WTC11 (cell line): ENCODE data around the gene CLDN6. TPM values are rescaled to one million over a fixed set of nuclear protein-coding genes. Genes with fewer than 3 reads are reported as not detected.
A peak's percentile ranks its signal among the peaks of the same experiment; 100 is the strongest.

Source experiments
- CBFB ChIP-seq: sonication (generic); formaldehyde crosslinking; IDR thresholded peaks from 2 replicates; pipeline ENCODE4 v1.8.1; 2022; ENCODE audit warnings: mild to moderate bottlenecking, low read depth, missing genetic modification reagents
- CREB1 ChIP-seq: sonication (generic); formaldehyde crosslinking; IDR thresholded peaks from 2 replicates; pipeline ENCODE4 v1.8.0; 2023; ENCODE audit warnings: mild to moderate bottlenecking, missing genetic modification reagents
- E2F4 ChIP-seq: sonication (generic); formaldehyde crosslinking; IDR thresholded peaks from 2 replicates; pipeline ENCODE4 v1.8.1; 2022; ENCODE audit warnings: low read depth, mild to moderate bottlenecking, moderate library complexity, missing genetic modification reagents, borderline replicate concordance
- EMX1 ChIP-seq: fragments of 250-450 bp; sonication (Bioruptor Pico); IDR thresholded peaks from 2 replicates; pipeline ENCODE4 v1.8.0; 2021; ENCODE audit warnings: mild to moderate bottlenecking
- ESRRA ChIP-seq: sonication (generic); formaldehyde crosslinking; IDR thresholded peaks from 2 replicates; pipeline ENCODE4 v1.8.1; 2022; ENCODE audit warnings: mild to moderate bottlenecking, missing genetic modification reagents, borderline replicate concordance
- ETV6 ChIP-seq: sonication (generic); formaldehyde crosslinking; IDR thresholded peaks from 2 replicates; pipeline ENCODE4 v1.8.1; 2022; ENCODE audit warnings: mild to moderate bottlenecking, missing genetic modification reagents
- FOXK1 ChIP-seq: sonication (generic); formaldehyde crosslinking; IDR thresholded peaks from 2 replicates; pipeline ENCODE4 v1.8.0; 2022; ENCODE audit warnings: mild to moderate bottlenecking, moderate library complexity, missing genetic modification reagents
- FOXP1 ChIP-seq: sonication (generic); formaldehyde crosslinking; IDR thresholded peaks from 2 replicates; pipeline ENCODE4 v1.8.0; 2022; ENCODE audit warnings: missing genetic modification reagents, mild to moderate bottlenecking, moderate library complexity, borderline replicate concordance
- JUN ChIP-seq: sonication (generic); formaldehyde crosslinking; IDR thresholded peaks from 2 replicates; pipeline ENCODE4 v1.8.0; 2023; ENCODE audit warnings: mild to moderate bottlenecking, missing genetic modification reagents
- MAX ChIP-seq: sonication (generic); formaldehyde crosslinking; IDR thresholded peaks from 2 replicates; pipeline ENCODE4 v1.8.0; 2022; ENCODE audit warnings: mild to moderate bottlenecking, missing genetic modification reagents
- NR2C2 ChIP-seq: sonication (generic); formaldehyde crosslinking; IDR thresholded peaks from 2 replicates; pipeline ENCODE4 v1.8.0; 2022; ENCODE audit warnings: mild to moderate bottlenecking, missing genetic modification reagents
- OVOL2 ChIP-seq: fragments of 250-450 bp; sonication (Bioruptor Pico); IDR thresholded peaks from 2 replicates; pipeline ENCODE4 v1.9.0; 2021; ENCODE audit warnings: mild to moderate bottlenecking, borderline replicate concordance
- SOX15 ChIP-seq: fragments of 250-450 bp; sonication (Bioruptor Pico); IDR thresholded peaks from 2 replicates; pipeline ENCODE4 v1.9.0; 2021; ENCODE audit warnings: mild to moderate bottlenecking
- TEAD1 ChIP-seq: sonication (generic); formaldehyde crosslinking; IDR thresholded peaks from 2 replicates; pipeline ENCODE4 v1.8.0; 2022; ENCODE audit warnings: mild to moderate bottlenecking, missing genetic modification reagents
- TP53 ChIP-seq: sonication (generic); formaldehyde crosslinking; IDR thresholded peaks from 2 replicates; pipeline ENCODE4 v1.8.1; 2023; ENCODE audit warnings: mild to moderate bottlenecking, missing genetic modification reagents
- ZBTB21 ChIP-seq: sonication (generic); formaldehyde crosslinking; IDR thresholded peaks from 2 replicates; pipeline ENCODE4 v1.8.1; 2023; ENCODE audit warnings: mild to moderate bottlenecking, missing genetic modification reagents, borderline replicate concordance
- ZNF138 ChIP-seq: sonication (generic); formaldehyde crosslinking; conservative IDR thresholded peaks from 2 replicates; pipeline ENCODE4 v1.8.1; 2022; ENCODE audit warnings: mild to moderate bottlenecking, moderate library complexity, missing genetic modification reagents
- ZNF232 ChIP-seq: sonication (generic); formaldehyde crosslinking; IDR thresholded peaks from 2 replicates; pipeline ENCODE4 v1.8.0; 2022; ENCODE audit warnings: mild to moderate bottlenecking, missing genetic modification reagents
- ZNF263 ChIP-seq: sonication (generic); formaldehyde crosslinking; IDR thresholded peaks from 2 replicates; pipeline ENCODE4 v1.8.1; 2022; ENCODE audit warnings: low read depth, mild to moderate bottlenecking, moderate library complexity, missing genetic modification reagents
- ZNF317 ChIP-seq: sonication (generic); formaldehyde crosslinking; IDR thresholded peaks from 2 replicates; pipeline ENCODE4 v1.8.1; 2023; ENCODE audit warnings: low read depth, mild to moderate bottlenecking, moderate library complexity, missing genetic modification reagents, borderline replicate concordance
- total RNA-seq: library from RNA; stranded (reverse); gene quantifications from 3 replicates; pipeline ENCODE4 v1.2.3, GENCODE V29; 2021
- TF ChIP-seq, protein P1 (sequence below): sonication (generic); formaldehyde crosslinking; IDR thresholded peaks from 2 replicates; pipeline ENCODE4 v1.8.1; 2022; ENCODE audit warnings: low read depth, missing genetic modification reagents, borderline replicate concordance
- TF ChIP-seq, protein P2 (sequence below): sonication (generic); formaldehyde crosslinking; IDR thresholded peaks from 2 replicates; pipeline ENCODE4 v1.8.1; 2022; ENCODE audit warnings: mild to moderate bottlenecking, missing genetic modification reagents, moderate library complexity, borderline replicate concordance
- TF ChIP-seq, protein P3 (sequence below): fragments of 250-450 bp; sonication (Bioruptor Pico); IDR thresholded peaks from 2 replicates; pipeline ENCODE4 v1.9.0; 2021; ENCODE audit warnings: mild to moderate bottlenecking
- TF ChIP-seq, protein P4 (sequence below): fragments of 250-450 bp; sonication (Bioruptor Pico); IDR thresholded peaks from 2 replicates; pipeline ENCODE4 v2.1.2; 2022; ENCODE audit warnings: mild to moderate bottlenecking, moderate library complexity
- TF ChIP-seq, protein P5 (sequence below): sonication (generic); formaldehyde crosslinking; IDR thresholded peaks from 2 replicates; pipeline ENCODE4 v1.8.0; 2022; ENCODE audit warnings: mild to moderate bottlenecking, missing genetic modification reagents
- TF ChIP-seq, protein P6 (sequence below): sonication (generic); formaldehyde crosslinking; IDR thresholded peaks from 2 replicates; pipeline ENCODE4 v1.8.1; 2023; ENCODE audit warnings: mild to moderate bottlenecking, missing genetic modification reagents, moderate library complexity
- TF ChIP-seq, protein P7 (sequence below): sonication (generic); formaldehyde crosslinking; conservative IDR thresholded peaks from 2 replicates; pipeline ENCODE4 v1.8.1; 2023; ENCODE audit warnings: mild to moderate bottlenecking, low read depth, missing genetic modification reagents, moderate library complexity

CLDN6 gene
- total RNA-seq, 1 experiment from 2014 or later, result 746 TPM

DNA sequence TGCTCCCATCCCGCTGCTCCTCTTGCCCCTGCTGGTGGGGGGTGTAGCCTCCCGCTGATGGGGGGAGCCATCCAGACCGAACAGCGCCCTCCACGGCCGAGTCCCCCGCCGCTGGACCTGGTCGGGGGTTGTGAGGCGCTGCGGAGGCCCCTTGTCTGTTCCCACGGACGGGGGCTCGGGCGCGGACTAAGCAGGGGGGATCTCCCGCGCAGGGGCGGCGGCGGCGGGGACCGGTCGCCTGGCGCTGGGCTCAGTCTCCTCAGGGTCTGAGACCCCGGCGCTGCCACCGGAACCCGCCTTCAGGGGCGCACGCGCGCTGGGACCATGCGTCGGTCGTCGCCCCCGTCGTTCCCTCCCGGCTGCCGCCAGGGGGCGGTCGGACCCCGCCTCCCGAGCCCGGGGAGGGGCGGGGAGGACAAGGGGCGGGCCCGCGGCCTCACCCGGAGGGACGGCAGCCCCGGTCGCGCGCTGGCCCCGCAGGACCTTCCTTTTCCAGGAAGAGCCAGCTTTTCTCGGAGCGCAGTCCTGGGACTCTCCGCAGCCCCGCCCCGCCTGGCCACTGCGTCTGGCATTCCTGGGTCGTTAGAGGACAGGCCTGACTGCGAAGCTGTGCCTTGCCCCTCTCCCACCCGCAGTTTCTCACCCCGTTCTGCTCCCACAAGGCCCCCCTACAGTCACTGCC is 41.2 kb upstream of the CLDN6 start (continued):
- TF ChIP-seq, protein P1, sequence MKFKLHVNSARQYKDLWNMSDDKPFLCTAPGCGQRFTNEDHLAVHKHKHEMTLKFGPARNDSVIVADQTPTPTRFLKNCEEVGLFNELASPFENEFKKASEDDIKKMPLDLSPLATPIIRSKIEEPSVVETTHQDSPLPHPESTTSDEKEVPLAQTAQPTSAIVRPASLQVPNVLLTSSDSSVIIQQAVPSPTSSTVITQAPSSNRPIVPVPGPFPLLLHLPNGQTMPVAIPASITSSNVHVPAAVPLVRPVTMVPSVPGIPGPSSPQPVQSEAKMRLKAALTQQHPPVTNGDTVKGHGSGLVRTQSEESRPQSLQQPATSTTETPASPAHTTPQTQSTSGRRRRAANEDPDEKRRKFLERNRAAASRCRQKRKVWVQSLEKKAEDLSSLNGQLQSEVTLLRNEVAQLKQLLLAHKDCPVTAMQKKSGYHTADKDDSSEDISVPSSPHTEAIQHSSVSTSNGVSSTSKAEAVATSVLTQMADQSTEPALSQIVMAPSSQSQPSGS, result no peak
- no peak for TF ChIP-seq NR2C2 (CRISPR knock-in tag)
- peak; percentile 62; the same call in 1 of the 2 replicates for TF ChIP-seq TP53 (CRISPR knock-in tag)
- TF ChIP-seq, protein P2, sequence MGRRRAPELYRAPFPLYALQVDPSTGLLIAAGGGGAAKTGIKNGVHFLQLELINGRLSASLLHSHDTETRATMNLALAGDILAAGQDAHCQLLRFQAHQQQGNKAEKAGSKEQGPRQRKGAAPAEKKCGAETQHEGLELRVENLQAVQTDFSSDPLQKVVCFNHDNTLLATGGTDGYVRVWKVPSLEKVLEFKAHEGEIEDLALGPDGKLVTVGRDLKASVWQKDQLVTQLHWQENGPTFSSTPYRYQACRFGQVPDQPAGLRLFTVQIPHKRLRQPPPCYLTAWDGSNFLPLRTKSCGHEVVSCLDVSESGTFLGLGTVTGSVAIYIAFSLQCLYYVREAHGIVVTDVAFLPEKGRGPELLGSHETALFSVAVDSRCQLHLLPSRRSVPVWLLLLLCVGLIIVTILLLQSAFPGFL (CRISPR knock-in tag), result no peak
- TF ChIP-seq ETV6 (CRISPR knock-in tag), result peak; percentile 94; the same call in 1 of the 2 replicates
- TF ChIP-seq TEAD1 (CRISPR knock-in tag), result no peak; the same call in 1 of the 2 replicates
- no peak for TF ChIP-seq CREB1 (CRISPR knock-in tag)
- no peak for TF ChIP-seq OVOL2 (CRISPR knock-in tag)
- TF ChIP-seq, protein P3, sequence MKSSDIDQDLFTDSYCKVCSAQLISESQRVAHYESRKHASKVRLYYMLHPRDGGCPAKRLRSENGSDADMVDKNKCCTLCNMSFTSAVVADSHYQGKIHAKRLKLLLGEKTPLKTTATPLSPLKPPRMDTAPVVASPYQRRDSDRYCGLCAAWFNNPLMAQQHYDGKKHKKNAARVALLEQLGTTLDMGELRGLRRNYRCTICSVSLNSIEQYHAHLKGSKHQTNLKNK (CRISPR knock-in tag), result no peak
- TF ChIP-seq SOX15 (CRISPR knock-in tag), result no peak
- TF ChIP-seq ZNF263 (CRISPR knock-in tag), result no peak
- TF ChIP-seq E2F4, result no peak
- TF ChIP-seq FOXK1 (CRISPR knock-in tag), result peak; percentile 21; the same call in 1 of the 2 replicates
- peak; percentile 70; the same call in 1 of the 2 replicates for TF ChIP-seq CBFB
- TF ChIP-seq ZBTB21 (CRISPR knock-in tag), result no peak
- TF ChIP-seq, protein P4, sequence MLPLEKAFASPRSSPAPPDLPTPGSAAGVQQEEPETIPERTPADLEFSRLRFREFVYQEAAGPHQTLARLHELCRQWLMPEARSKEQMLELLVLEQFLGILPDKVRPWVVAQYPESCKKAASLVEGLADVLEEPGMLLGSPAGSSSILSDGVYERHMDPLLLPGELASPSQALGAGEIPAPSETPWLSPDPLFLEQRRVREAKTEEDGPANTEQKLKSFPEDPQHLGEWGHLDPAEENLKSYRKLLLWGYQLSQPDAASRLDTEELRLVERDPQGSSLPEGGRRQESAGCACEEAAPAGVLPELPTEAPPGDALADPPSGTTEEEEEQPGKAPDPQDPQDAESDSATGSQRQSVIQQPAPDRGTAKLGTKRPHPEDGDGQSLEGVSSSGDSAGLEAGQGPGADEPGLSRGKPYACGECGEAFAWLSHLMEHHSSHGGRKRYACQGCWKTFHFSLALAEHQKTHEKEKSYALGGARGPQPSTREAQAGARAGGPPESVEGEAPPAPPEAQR, result no peak
- TF ChIP-seq ESRRA (CRISPR knock-in tag), result peak; percentile 75; the same call in 1 of the 2 replicates
- TF ChIP-seq FOXP1 (CRISPR knock-in tag), result no peak
- TF ChIP-seq ZNF138 (CRISPR knock-in tag), result no peak
- TF ChIP-seq MAX (CRISPR knock-in tag), result peak; percentile 83
- TF ChIP-seq, protein P5, sequence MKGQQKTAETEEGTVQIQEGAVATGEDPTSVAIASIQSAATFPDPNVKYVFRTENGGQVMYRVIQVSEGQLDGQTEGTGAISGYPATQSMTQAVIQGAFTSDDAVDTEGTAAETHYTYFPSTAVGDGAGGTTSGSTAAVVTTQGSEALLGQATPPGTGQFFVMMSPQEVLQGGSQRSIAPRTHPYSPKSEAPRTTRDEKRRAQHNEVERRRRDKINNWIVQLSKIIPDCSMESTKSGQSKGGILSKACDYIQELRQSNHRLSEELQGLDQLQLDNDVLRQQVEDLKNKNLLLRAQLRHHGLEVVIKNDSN (CRISPR knock-in tag), result peak; percentile 35; the same call in 1 of the 2 replicates
- TF ChIP-seq JUN, result no peak
- TF ChIP-seq EMX1, result no peak
- TF ChIP-seq, protein P6, sequence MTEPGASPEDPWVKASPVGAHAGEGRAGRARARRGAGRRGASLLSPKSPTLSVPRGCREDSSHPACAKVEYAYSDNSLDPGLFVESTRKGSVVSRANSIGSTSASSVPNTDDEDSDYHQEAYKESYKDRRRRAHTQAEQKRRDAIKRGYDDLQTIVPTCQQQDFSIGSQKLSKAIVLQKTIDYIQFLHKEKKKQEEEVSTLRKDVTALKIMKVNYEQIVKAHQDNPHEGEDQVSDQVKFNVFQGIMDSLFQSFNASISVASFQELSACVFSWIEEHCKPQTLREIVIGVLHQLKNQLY (CRISPR knock-in tag), result no peak
- 0 out of 2 replicates have a peak, but pooled peaks have one; percentile 51 for TF ChIP-seq ZNF317 (CRISPR knock-in tag)
- TF ChIP-seq ZNF232 (CRISPR knock-in tag), result 0 out of 2 replicates have a peak, but pooled peaks have one; percentile 34
- TF ChIP-seq, protein P7, sequence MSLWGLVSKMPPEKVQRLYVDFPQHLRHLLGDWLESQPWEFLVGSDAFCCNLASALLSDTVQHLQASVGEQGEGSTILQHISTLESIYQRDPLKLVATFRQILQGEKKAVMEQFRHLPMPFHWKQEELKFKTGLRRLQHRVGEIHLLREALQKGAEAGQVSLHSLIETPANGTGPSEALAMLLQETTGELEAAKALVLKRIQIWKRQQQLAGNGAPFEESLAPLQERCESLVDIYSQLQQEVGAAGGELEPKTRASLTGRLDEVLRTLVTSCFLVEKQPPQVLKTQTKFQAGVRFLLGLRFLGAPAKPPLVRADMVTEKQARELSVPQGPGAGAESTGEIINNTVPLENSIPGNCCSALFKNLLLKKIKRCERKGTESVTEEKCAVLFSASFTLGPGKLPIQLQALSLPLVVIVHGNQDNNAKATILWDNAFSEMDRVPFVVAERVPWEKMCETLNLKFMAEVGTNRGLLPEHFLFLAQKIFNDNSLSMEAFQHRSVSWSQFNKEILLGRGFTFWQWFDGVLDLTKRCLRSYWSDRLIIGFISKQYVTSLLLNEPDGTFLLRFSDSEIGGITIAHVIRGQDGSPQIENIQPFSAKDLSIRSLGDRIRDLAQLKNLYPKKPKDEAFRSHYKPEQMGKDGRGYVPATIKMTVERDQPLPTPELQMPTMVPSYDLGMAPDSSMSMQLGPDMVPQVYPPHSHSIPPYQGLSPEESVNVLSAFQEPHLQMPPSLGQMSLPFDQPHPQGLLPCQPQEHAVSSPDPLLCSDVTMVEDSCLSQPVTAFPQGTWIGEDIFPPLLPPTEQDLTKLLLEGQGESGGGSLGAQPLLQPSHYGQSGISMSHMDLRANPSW, result no peak
